ENCODE results near the gene DLG1.

GRCh38 chr3:197168063-197168462 is 130.3 kb downstream of the DLG1 start:
- no peak for TF ChIP-seq YY1 (IDR thresholded peaks at IDR 0.05)
- TF ChIP-seq, protein P1, sequence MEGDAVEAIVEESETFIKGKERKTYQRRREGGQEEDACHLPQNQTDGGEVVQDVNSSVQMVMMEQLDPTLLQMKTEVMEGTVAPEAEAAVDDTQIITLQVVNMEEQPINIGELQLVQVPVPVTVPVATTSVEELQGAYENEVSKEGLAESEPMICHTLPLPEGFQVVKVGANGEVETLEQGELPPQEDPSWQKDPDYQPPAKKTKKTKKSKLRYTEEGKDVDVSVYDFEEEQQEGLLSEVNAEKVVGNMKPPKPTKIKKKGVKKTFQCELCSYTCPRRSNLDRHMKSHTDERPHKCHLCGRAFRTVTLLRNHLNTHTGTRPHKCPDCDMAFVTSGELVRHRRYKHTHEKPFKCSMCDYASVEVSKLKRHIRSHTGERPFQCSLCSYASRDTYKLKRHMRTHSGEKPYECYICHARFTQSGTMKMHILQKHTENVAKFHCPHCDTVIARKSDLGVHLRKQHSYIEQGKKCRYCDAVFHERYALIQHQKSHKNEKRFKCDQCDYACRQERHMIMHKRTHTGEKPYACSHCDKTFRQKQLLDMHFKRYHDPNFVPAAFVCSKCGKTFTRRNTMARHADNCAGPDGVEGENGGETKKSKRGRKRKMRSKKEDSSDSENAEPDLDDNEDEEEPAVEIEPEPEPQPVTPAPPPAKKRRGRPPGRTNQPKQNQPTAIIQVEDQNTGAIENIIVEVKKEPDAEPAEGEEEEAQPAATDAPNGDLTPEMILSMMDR (IDR thresholded peaks at IDR 0.05; ENCODE audit: low read depth, low read length, missing input control), result no peak
- no peak for TF ChIP-seq ZBTB33 (IDR thresholded peaks at IDR 0.05)
- no peak for TF ChIP-seq GABPA (IDR thresholded peaks at IDR 0.05 in 1 of 2, conservative IDR thresholded peaks at IDR 0.05 in 1 of 2)
- TF ChIP-seq, protein P2, sequence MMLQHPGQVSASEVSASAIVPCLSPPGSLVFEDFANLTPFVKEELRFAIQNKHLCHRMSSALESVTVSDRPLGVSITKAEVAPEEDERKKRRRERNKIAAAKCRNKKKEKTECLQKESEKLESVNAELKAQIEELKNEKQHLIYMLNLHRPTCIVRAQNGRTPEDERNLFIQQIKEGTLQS (IDR thresholded peaks at IDR 0.05), result no peak

Measured in liver (tissue), 3 donors.